Left cardiac atrium (tissue), 4 donors: Measurements from ENCODE around the gene MEPE. TPM values are rescaled to one million over a fixed set of nuclear protein-coding genes. Genes with fewer than 3 reads are reported as not detected.

Experiments
- ATAC-seq, 2 donors: fragments of 200-7000 bp; cut with Tn5 transposase; one replicate each; pipeline ENCODE4 v1.9.1; 2020; ENCODE audit warnings: mild to moderate bottlenecking in 2 of 2, moderate library complexity in 2 of 2
- DNase-seq: peaks from one replicate; pipeline ENCODE4 v3.0.0-alpha.2; 2020
- intact Hi-C, 2 donors: fragments of 100-400 bp; cut with DNase I; formaldehyde crosslinking; loops; one replicate each; pipeline versions ENCODE4 v1.14.1 to v1.15.1; 2022 to 2023
- total RNA-seq, 2 donors: library from RNA; stranded (reverse); fragmentation: NEBNext Ultra II Directional; extraction: Animal tissue kit (Norgen Biotek cat#: 25700); gene quantifications; one replicate each; pipeline ENCODE4 v1.2.1, GENCODE V29; 2021
- donor health status: DM: no; HTN: yes; CAD: no.
- donor health status: DM: no; HTN: yes; CAD: no; lungs with severe emphysema.
- donor health status: DM: yes; HTN: yes; CAD: no.
- donor health status: Dilated cardiomyopathy.

MEPE gene
- total RNA-seq, 2 donors from 2014 or later, result not detected

DNA sequence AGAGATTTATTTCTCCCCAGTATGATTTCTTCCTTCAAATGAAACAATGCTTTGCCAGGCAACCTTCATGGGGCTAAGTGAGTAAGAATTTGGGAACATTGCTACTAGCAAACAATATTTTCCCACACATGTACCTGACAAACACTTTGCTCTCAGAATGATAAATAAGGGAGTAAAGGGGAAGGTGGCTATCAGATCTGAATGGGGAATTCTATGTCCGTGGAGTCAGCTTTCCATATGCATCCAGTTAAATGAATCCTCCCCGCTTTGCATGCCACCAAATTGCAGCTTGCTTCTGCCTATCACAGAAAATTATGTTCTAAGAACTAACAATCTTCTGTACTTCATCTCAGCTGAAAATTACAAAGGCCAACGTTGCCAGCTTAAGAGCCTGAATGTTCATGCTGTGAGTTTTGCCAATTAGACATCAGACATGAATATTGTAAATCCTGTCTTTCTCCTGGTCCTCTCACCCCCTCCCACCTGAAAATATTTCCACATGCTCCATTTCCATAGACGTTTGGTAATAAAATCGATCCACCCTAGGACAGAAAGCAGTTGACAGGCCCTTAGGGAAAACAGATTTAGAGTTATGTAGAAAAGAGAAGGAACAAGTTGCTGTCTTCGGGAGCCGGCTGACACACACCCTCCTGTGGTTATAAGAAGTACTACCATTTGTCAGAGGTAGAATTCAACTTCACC, 6.3 kb downstream of the MEPE start:
- DNase-seq, result peak; percentile 27
- intact Hi-C loops, result no loop called here
- ATAC-seq, result peak; percentile 29 to 53

- ATAC-seq (no peak), DNase-seq (no peak)
- intact Hi-C loops, result no loop called here
These were observed 6.8 kb downstream of the MEPE start for GRCh38 chr4:87839592-87839946.

- ATAC-seq, result no peak
- DNase-seq, result no peak
- intact Hi-C loops, result loop anchor here (2.0 to 10.0 kb wide), 4 partner anchors 161 to 478 kb away; no protein-coding TSS in a partner anchor
These were observed 7.4 kb downstream of the MEPE start for GRCh38 chr4:87840149-87840548.

- intact Hi-C loops, result loop anchor here (5.0 to 10.0 kb wide), 3 partner anchors 299 to 482 kb away; no protein-coding TSS in a partner anchor
These were observed 11.2 kb downstream of the MEPE start for GRCh38 chr4:87843936-87844335.

DNA sequence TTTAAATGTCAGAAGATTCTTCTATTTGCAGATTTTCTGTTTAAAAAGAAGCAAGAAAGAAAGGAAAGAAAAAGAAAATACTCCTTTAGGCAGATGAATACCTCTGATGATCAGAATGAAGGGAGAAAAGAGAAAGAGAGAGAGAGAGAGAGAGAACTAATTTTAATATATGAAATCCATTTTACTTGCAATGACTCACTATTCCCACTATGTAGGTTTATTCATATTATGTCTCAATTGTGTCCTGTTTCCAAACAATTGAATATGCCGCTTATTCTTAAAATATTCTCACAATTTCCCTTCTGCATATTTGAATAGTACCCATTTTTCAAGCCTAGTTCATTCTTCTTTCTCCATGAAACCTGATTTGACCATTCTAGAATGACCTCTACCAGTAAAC, 11.7 kb downstream of the MEPE start:
- DNase-seq, result no peak
- no peak for ATAC-seq
- intact Hi-C loops, result loop anchor here (5.0 to 10.0 kb wide), 3 partner anchors 300 to 482 kb away; no protein-coding TSS in a partner anchor

More at GRCh38 chr4:87843936-87844335, 11.2 kb downstream of the MEPE start:
- no peak for DNase-seq
- peak; percentile 81 to 96 for ATAC-seq

- intact Hi-C loops, result loop anchor here (5.0 to 10.0 kb wide), 4 partner anchors 164 to 471 kb away; no protein-coding TSS in a partner anchor
- ATAC-seq, result no peak
- no peak for DNase-seq
These were observed 13.5 kb downstream of the MEPE start for GRCh38 chr4:87846226-87846625.

- intact Hi-C loops, result loop anchor here (2.0 to 10.0 kb wide), 5 partner anchors 166 to 474 kb away; no protein-coding TSS in a partner anchor
- ATAC-seq (peak; percentile 82 to 86), DNase-seq (peak; percentile 39)
These were observed 16.0 kb downstream of the MEPE start for GRCh38 chr4:87848622-87849351.

- DNase-seq (no peak), ATAC-seq (no peak)
- intact Hi-C loops, result loop anchor here (2.0 to 10.0 kb wide), 6 partner anchors 167 to 475 kb away; no protein-coding TSS in a partner anchor
These were observed 16.8 kb downstream of the MEPE start for GRCh38 chr4:87849612-87850011.

GRCh38 chr4:87851332-87851731, 18.6 kb downstream of the MEPE start:
- ATAC-seq, result peak in 1 of 2 donors; percentile 56

DNA sequence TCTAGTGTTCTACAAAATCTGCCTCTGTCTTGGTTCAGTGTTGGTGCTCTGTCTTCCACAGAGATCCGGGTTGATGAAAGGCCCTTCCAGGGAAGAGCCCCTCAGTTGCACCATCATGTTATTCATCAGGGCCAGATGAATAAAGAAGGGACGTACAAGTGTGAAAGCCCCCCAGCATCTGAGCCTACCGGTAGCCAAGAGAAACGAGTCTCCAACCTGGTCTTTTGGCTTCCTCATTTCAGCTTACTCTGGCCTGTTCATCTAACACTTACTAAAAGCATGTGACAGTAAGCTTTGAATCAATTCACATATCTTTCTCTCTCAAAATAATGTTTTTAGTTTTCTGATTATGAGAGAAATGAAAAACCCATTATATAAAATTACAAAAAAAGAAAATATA, 19.2 kb downstream of the MEPE start:
- DNase-seq (no peak), ATAC-seq (no peak)
- intact Hi-C loops, result loop anchor here in 1 of 2 donors (2.0 to 5.0 kb wide), 2 partner anchors 123 to 360 kb away; partner anchors contain the start of gene SPP1

More at GRCh38 chr4:87851332-87851731, 18.6 kb downstream of the MEPE start:
- intact Hi-C loops, result loop anchor here in 1 of 2 donors (5.0 kb wide), 1 partner anchor 361 kb away; no protein-coding TSS in a partner anchor
- no peak for DNase-seq

DNA sequence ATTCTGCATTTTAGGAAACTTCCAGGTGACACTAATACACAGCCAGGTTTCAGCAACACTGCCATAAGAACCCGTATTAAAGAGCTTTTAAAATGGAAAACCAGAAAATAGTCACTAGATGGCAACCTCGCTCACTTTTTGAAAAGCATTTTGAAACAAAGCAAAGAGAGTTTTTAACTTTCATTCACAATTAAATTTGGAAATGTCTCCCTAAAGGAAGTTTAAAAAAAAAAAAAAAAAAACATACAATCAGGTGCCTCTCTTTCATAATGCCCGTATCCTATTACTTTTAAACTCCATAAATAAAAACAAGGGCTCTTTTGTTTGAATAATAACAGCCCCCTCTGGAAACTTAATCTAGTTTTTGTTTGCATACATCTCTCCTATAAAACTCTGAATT, 20.3 kb downstream of the MEPE start:
- intact Hi-C loops, result loop anchor here in 1 of 2 donors (2.0 to 5.0 kb wide), 2 partner anchors 122 to 359 kb away; partner anchors contain the start of gene SPP1
- no peak for ATAC-seq
- no peak for DNase-seq

DNA sequence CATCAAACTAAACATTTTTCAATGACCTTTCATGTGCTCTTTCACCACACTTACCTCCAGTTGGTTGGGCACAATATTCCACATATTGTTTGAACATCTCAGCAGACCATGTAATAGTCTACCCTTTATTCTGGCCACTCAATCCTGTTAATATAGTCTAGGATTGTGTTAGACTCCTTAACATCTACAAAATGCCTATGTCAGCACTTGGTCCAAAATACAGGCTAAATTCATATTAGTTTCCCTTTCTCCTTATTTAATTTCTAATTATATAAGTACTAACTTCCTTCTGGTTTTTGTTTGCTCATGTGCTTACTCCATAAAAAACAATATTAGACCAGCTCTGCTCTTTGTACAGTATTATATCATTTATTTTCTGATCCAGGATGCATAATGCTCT, 21.1 kb downstream of the MEPE start:
- intact Hi-C loops, result loop anchor here in 1 of 2 donors (2.0 to 5.0 kb wide), 2 partner anchors 121 to 358 kb away; partner anchors contain the start of gene SPP1
- DNase-seq (no peak), ATAC-seq (no peak)

GRCh38 chr4:87855559-87855958, 22.8 kb downstream of the MEPE start:
- intact Hi-C loops, result loop anchor here in 1 of 2 donors (5.0 kb wide), 1 partner anchor 117 kb away; no protein-coding TSS in a partner anchor
- ATAC-seq, result no peak
- no peak for DNase-seq

DNA sequence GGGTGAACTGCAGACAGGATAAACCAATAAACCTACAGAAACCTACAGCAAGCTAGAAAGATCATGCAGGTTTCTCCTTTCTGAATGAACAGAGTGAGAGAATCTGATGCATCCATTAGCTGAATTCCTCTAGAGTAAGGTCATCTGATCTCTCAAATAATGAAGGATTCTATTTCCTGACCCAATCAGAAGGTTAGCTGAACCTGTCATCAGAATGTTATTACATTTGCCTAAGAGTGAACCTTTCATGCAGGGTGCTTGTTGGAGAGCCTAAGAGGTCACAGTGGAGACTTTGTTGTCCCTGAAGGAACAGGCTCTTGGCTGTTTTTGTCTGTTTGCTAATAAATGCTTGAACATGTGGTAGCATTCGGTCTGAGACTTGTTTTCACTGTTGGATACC, 24.0 kb downstream of the MEPE start:
- ATAC-seq (no peak), DNase-seq (no peak)
- intact Hi-C loops, result loop anchor here in 1 of 2 donors (5.0 kb wide), 1 partner anchor 115 kb away; no protein-coding TSS in a partner anchor

GRCh38 chr4:87857789-87858188, 25.0 kb downstream of the MEPE start:
- no peak for DNase-seq
- intact Hi-C loops, result loop anchor here in 1 of 2 donors (5.0 kb wide), 1 partner anchor 115 kb away; no protein-coding TSS in a partner anchor
- ATAC-seq, result no peak

- ATAC-seq (no peak), DNase-seq (no peak)
- intact Hi-C loops, result no loop called here
These were observed 29.5 kb downstream of the MEPE start for GRCh38 chr4:87862236-87862635.

GRCh38 chr4:87863486-87863885, 30.7 kb downstream of the MEPE start:
- DNase-seq (no peak), ATAC-seq (no peak)
- intact Hi-C loops, result no loop called here

DNA sequence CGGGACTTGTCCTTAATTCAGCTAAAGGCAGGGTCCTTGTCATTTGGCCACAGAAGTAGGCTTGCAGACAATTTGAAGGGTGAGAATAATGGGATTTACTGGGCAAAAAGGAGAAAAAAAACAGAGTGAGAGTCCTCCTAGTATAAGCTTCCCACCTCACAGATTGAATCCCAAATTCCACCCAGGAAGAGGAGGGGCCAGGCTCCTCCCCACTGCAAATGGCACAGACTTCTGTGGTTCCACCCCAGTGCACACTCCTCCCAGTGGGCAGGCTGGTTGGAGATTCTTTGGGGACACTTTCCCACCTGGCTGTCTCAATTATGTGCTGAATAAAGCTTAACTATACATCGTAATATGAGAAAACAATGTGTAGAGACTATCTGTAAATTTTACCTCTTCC, 31.6 kb downstream of the MEPE start:
- ATAC-seq, result no peak
- intact Hi-C loops, result no loop called here
- no peak for DNase-seq

DNA sequence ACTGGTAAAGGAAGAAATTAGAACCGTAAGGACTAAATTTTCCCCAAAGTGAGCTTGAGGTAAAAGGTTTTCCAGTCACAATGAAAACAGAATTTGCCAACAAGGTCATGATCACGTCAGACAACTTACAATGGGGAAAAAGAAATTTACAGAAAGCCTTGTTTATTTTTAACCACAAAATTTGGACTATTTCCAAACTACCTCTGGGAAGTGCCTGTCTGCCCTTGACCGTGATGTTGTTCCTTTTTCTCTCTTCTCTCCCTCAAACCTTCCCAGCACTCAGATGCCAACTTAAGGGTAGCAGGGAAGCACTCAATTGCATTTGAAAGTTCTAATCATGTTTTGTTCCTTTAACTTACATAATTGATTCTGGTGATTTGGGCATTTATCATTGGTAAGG, 32.5 kb downstream of the MEPE start:
- intact Hi-C loops, result no loop called here
- no peak for ATAC-seq

More for the DNA sequence above, 32.5 kb downstream of the MEPE start:
- DNase-seq, result no peak
